Activated naive CD8-positive, alpha-beta T cell treated with anti-CD3 and anti-CD28 coated beads, Interleukin-2, amount 50 U/mL, for 24 hours (primary cell): ENCODE results near the gene UBE2O.

ENCODE experiments used
- ATAC-seq: fragments of 150-1000 bp; cut with Tn5 transposase; one replicate; pipeline ENCODE4 v1.10.0; 2021
- DNase-seq: peaks from one replicate; pipeline ENCODE4 v3.0.0; 2021
- H3K27ac Mint-ChIP-seq: one replicate; pipeline ENCODE4 v1.8.0; 2021; ENCODE audit warnings: mild to moderate bottlenecking, mixed read lengths
- H3K27me3 Mint-ChIP-seq: one replicate; pipeline ENCODE4 v1.8.0; 2021; ENCODE audit warnings: mixed read lengths
- H3K36me3 Mint-ChIP-seq: one replicate; pipeline ENCODE4 v1.8.0; 2021; ENCODE audit warnings: low read depth, mixed read lengths
- H3K4me1 Mint-ChIP-seq: one replicate; pipeline ENCODE4 v1.8.0; 2021; ENCODE audit warnings: mixed read lengths
- H3K4me3 Mint-ChIP-seq: one replicate; pipeline ENCODE4 v1.8.0; 2021; ENCODE audit warnings: mild to moderate bottlenecking, moderate library complexity, mixed read lengths
- H3K9me3 Mint-ChIP-seq: one replicate; pipeline ENCODE4 v1.8.0; 2021; ENCODE audit warnings: mixed read lengths

The UBE2O gene

GRCh38 chr17:76492123-76492988 is 39.4 kb upstream of the UBE2O start:
- Mint-ChIP-seq H3K27ac (peak overlapping the region; percentile 93), H3K27me3 (no peaks in the 10 kb centered on the region), H3K4me3 (peak overlapping the region; percentile 73), H3K36me3 (peaks cover 6% of the 10 kb centered on the region), H3K9me3 (no peaks in the 10 kb centered on the region), H3K4me1 (peaks cover 58% of the 10 kb centered on the region)
- peak; percentile 52 for DNase-seq
- ATAC-seq: peak; percentile 55

GRCh38 chr17:76491271-76492122 is 38.5 kb upstream of the UBE2O start:
- peaks cover 51% of the 10 kb centered on the region for H3K4me1 Mint-ChIP-seq
- H3K27ac Mint-ChIP-seq: peak overlapping the region; percentile 93
- H3K4me3 Mint-ChIP-seq: peak overlapping the region; percentile 73
- H3K36me3 Mint-ChIP-seq: peaks cover 6% of the 10 kb centered on the region
- no peaks in the 10 kb centered on the region for H3K27me3 Mint-ChIP-seq
- no peak for DNase-seq
- no peaks in the 10 kb centered on the region for H3K9me3 Mint-ChIP-seq
- no peak for ATAC-seq

- no peaks in the 10 kb centered on the region for H3K9me3 Mint-ChIP-seq
- H3K4me3 Mint-ChIP-seq: no peak overlapping the region
- no peaks in the 10 kb centered on the region for H3K27me3 Mint-ChIP-seq
- peaks cover 42% of the 10 kb centered on the region for H3K4me1 Mint-ChIP-seq
- DNase-seq: no peak
- H3K27ac Mint-ChIP-seq: peak overlapping the region; percentile 8
- ATAC-seq: no peak
- H3K36me3 Mint-ChIP-seq: peaks cover 8% of the 10 kb centered on the region
Observed at GRCh38 chr17:76490112-76490710, 37.3 kb upstream of the UBE2O start.

DNA sequence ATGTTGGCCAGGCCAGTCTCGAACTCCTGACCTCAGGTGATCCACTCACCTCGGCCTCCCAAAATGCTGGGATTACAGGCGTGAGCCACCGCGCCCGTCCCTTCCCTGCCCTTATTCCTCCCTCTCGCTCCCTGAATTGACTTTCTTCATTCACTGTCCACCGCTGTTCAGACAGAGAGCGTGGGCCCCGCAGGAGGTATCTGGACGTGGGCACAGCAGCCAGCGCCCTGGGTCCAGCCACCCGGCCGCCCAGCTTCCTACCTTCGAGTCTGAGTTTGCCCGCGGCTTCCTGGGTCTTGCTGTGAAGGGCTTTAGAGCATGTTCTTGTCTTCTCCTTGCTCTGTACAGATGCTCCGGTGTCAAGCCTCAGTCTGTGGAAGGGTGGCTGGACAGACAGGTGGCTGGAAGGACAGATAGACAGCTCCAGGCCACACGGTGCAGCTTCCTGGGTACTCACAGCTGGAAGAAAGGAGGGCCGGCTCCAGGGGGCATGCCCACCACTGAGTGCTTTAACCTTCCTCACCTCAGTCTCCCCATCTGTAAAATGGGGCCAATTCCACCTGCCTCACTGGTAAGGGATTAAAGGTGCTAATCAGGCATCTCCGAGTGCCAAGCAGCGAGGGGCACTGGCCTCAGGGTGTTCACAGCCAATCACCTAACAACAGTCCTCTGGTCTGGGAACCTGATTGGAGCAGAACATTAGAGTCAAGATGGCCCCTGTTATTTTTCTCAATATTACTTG is 34.7 kb upstream of the UBE2O start:
- ATAC-seq (no peak), DNase-seq (no peak)
- no peaks in the 10 kb centered on the region for H3K9me3 Mint-ChIP-seq
- peaks cover 12% of the 10 kb centered on the region for H3K36me3 Mint-ChIP-seq
- no peak overlapping the region for H3K4me3 Mint-ChIP-seq
- H3K27ac Mint-ChIP-seq: no peak overlapping the region
- H3K4me1 Mint-ChIP-seq: peaks cover 25% of the 10 kb centered on the region
- H3K27me3 Mint-ChIP-seq: no peaks in the 10 kb centered on the region

DNA sequence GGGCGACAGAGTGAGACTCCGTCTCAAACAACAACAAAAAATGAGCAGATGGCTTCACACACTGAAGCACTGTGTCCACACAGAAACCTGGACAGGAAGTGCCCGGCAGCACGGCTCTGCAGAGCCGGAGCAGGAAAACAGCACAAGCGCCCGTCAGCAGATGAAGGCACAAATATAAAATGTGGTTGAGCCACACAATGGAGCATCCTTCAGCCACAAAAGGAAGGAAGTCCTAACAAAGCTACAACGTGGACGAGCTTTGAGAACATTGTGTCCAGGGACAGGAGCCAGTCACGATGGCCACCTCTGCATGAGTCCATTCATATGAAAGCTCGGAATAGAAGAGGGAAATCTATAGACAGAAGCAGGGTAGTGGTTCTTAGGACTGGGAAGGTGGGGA is 32.6 kb upstream of the UBE2O start:
- DNase-seq (no peak), ATAC-seq (no peak)
- no peak overlapping the region for H3K4me3 Mint-ChIP-seq

GRCh38 chr17:76484228-76484725 is 31.3 kb upstream of the UBE2O start:
- ATAC-seq (no peak), DNase-seq (no peak)
- Mint-ChIP-seq H3K9me3 (no peaks in the 10 kb centered on the region), H3K4me3 (no peak overlapping the region), H3K4me1 (peaks cover 21% of the 10 kb centered on the region), H3K36me3 (peaks cover 18% of the 10 kb centered on the region), H3K27me3 (no peaks in the 10 kb centered on the region), H3K27ac (peak overlapping the region; percentile 15)

More for the DNA sequence above, 32.6 kb upstream of the UBE2O start:
- H3K27me3 Mint-ChIP-seq: no peaks in the 10 kb centered on the region
- H3K36me3 Mint-ChIP-seq: peaks cover 17% of the 10 kb centered on the region
- no peaks in the 10 kb centered on the region for H3K9me3 Mint-ChIP-seq
- H3K4me1 Mint-ChIP-seq: peaks cover 20% of the 10 kb centered on the region
- no peak overlapping the region for H3K27ac Mint-ChIP-seq

DNA sequence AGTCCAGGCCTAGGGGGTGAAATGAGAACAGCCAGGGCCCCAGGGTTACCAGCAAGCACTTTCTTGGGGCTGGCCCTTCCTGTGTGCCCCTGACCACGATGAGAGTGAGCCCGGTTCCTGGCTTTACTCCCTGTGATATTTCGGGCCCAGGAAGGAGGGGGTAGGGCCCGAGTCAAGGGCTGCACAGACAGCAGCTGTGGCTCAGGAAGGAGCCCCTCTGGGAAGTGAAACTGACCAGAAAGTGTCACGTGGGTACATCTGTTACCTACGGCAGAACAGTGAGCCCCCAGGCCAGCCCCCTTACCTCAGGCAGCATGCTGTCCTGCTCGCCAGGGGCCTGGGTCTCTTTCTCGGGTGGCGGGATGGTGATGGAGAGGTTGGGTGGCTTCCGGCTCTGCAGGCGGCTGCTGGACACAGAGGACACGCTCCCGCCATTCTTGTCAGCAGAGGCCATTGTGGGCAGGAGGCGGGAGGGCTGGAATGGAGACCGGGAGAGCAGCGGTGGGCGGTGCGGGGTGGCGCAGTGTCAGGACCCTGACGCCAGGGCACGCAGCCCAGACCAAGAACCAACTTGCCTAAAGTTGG is 28.2 kb upstream of the UBE2O start:
- Mint-ChIP-seq H3K36me3 (peaks cover 16% of the 10 kb centered on the region), H3K27me3 (no peaks in the 10 kb centered on the region), H3K4me1 (peaks cover 20% of the 10 kb centered on the region), H3K27ac (no peak overlapping the region), H3K4me3 (no peak overlapping the region), H3K9me3 (no peaks in the 10 kb centered on the region)
- DNase-seq (no peak), ATAC-seq (no peak)

- ATAC-seq: peak; percentile 48
- peaks cover 16% of the 10 kb centered on the region for H3K36me3 Mint-ChIP-seq
- H3K9me3 Mint-ChIP-seq: no peaks in the 10 kb centered on the region
- DNase-seq: no peak
- H3K4me1 Mint-ChIP-seq: peaks cover 20% of the 10 kb centered on the region
- H3K27me3 Mint-ChIP-seq: no peaks in the 10 kb centered on the region
- no peak overlapping the region for H3K4me3 Mint-ChIP-seq
- H3K27ac Mint-ChIP-seq: peak overlapping the region; percentile 53
Observed at GRCh38 chr17:76480632-76481031, 27.7 kb upstream of the UBE2O start.

GRCh38 chr17:76479515-76480060 is 26.6 kb upstream of the UBE2O start:
- Mint-ChIP-seq H3K4me3 (no peak overlapping the region), H3K36me3 (peaks cover 16% of the 10 kb centered on the region)

GRCh38 chr17:76478730-76479514 is 26.0 kb upstream of the UBE2O start:
- Mint-ChIP-seq H3K4me3 (no peak overlapping the region), H3K36me3 (peaks cover 11% of the 10 kb centered on the region), H3K4me1 (peaks cover 13% of the 10 kb centered on the region), H3K27ac (no peak overlapping the region), H3K9me3 (no peaks in the 10 kb centered on the region), H3K27me3 (no peaks in the 10 kb centered on the region)
- ATAC-seq: no peak
- no peak for DNase-seq

More at GRCh38 chr17:76479515-76480060, 26.6 kb upstream of the UBE2O start:
- Mint-ChIP-seq H3K4me1 (peaks cover 18% of the 10 kb centered on the region), H3K9me3 (no peaks in the 10 kb centered on the region), H3K27me3 (no peaks in the 10 kb centered on the region), H3K27ac (no peak overlapping the region)
- ATAC-seq (no peak), DNase-seq (no peak)

DNA sequence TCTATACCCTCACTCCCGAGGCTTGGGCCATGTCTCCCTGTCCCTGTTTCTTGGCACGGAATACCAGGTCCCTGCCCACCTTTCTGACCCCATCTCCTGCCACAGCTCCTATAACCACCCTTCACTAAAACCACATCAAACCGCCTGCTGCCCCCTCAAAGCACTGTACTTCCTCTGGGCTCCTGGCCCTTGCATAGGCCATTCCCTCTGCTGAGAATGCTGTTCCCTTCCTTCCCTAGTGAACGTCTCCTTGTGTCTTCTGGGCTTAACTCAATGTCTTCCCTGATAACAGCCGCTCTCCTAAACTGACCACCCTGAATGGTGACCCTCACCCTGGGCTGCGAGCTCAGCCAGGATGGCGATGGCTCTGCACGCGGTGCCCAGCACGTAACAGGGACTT is 25.1 kb upstream of the UBE2O start:
- no peak for ATAC-seq
- peaks cover 14% of the 10 kb centered on the region for H3K36me3 Mint-ChIP-seq
- no peak overlapping the region for H3K27ac Mint-ChIP-seq
- DNase-seq: no peak
- H3K9me3 Mint-ChIP-seq: no peaks in the 10 kb centered on the region
- no peaks in the 10 kb centered on the region for H3K27me3 Mint-ChIP-seq
- H3K4me3 Mint-ChIP-seq: no peak overlapping the region
- H3K4me1 Mint-ChIP-seq: peaks cover 13% of the 10 kb centered on the region

GRCh38 chr17:76477576-76477975 is 24.6 kb upstream of the UBE2O start:
- H3K4me3 Mint-ChIP-seq: no peak overlapping the region
- no peak for ATAC-seq
- no peaks in the 10 kb centered on the region for H3K27me3 Mint-ChIP-seq
- H3K4me1 Mint-ChIP-seq: peaks cover 13% of the 10 kb centered on the region
- H3K27ac Mint-ChIP-seq: no peak overlapping the region
- DNase-seq: no peak
- H3K36me3 Mint-ChIP-seq: peaks cover 14% of the 10 kb centered on the region
- H3K9me3 Mint-ChIP-seq: no peaks in the 10 kb centered on the region

GRCh38 chr17:76476736-76477135 is 23.8 kb upstream of the UBE2O start:
- Mint-ChIP-seq H3K9me3 (no peaks in the 10 kb centered on the region), H3K27me3 (no peaks in the 10 kb centered on the region), H3K4me3 (no peak overlapping the region), H3K36me3 (peaks cover 11% of the 10 kb centered on the region), H3K27ac (no peak overlapping the region), H3K4me1 (peaks cover 9% of the 10 kb centered on the region)
- DNase-seq: no peak
- ATAC-seq: no peak
